ENCODE data around the gene SLIT2. TPM values are rescaled to one million over a fixed set of nuclear protein-coding genes. Genes with fewer than 3 reads are reported as not detected.
A peak's percentile ranks its signal among the peaks of the same experiment; 100 is the strongest.

SLIT2 gene
- polyA plus RNA-seq, 1 donor (not counting 4 experiments of a cell fraction or from before 2014, with no cell fraction given): 7.5 TPM

GRCh38 chr4:20272411-20272872 is 20.7 kb downstream of the SLIT2 start:
- Histone ChIP-seq H3K27ac (ENCODE audit: control insufficient read depth, insufficient read depth, low read length) (no peak overlapping the region), H3K27me3 (ENCODE audit: control insufficient read depth, extremely low read depth, insufficient read depth, low read length) (no peaks in the 10 kb centered on the region), H3K9me1 (ENCODE audit: control insufficient read depth, extremely low read depth, insufficient read depth, low read length) (no peaks in the 10 kb centered on the region), H2AFZ (ENCODE audit: control insufficient read depth, low read length) (no peak overlapping the region), H3K79me2 (ENCODE audit: control insufficient read depth, insufficient read depth, low read length) (peaks cover 7% of the 10 kb centered on the region), H4K20me1 (ENCODE audit: control insufficient read depth, extremely low read depth, insufficient read depth, low read length) (no peaks in the 10 kb centered on the region), H3K4me2 (ENCODE audit: control insufficient read depth, extremely low read depth, insufficient read depth, low read depth, low read length) (peak overlapping the region; percentile 44), H3K4me1 (ENCODE audit: control insufficient read depth, extremely low read depth, insufficient read depth, low read length) (peaks cover 3% of the 10 kb centered on the region), H3K4me3 (ENCODE audit: control insufficient read depth in 2 of 3, extremely low read depth in 1 of 3, insufficient read depth in 2 of 3, low read depth in 1 of 3, low read length in 3 of 3) (peak overlapping the region in 1 of 3 experiments; percentile 34), H3K9me3 (ENCODE audit: control insufficient read depth, low read depth, low read length) (no peaks in the 10 kb centered on the region), H3K36me3 (ENCODE audit: control insufficient read depth in 2 of 2, extremely low read depth in 1 of 2, insufficient read depth in 2 of 2, low read length in 2 of 2) (peaks cover 0 to 3% of the 10 kb centered on the region in 2 experiments), H3K9ac (ENCODE audit: control insufficient read depth, extremely low read depth, insufficient read depth, low read length) (no peak overlapping the region)
- no peak for DNase-seq (ENCODE audit: low read depth, low spot score)
- TF ChIP-seq EZH2 (IDR thresholded peaks at IDR 0.05; ENCODE audit: low read length) (no peak), CTCF (optimal IDR thresholded peaks at IDR 0.05 in 1 of 3, IDR thresholded peaks at IDR 0.05 in 1 of 3, conservative IDR thresholded peaks at IDR 0.05 in 1 of 3; ENCODE audit: extremely low read depth in 1 of 3, insufficient read depth in 2 of 3, low read length in 3 of 3) (no peak)
- dilution Hi-C loops (cut with MboI; ENCODE audit: extremely low pct_ligation_motif_present, low sequenced_read_pairs): no loop called here
- peak; percentile 67 for FAIRE-seq

GRCh38 chr4:20273793-20274192 is 22.1 kb downstream of the SLIT2 start:
- no peaks in the 10 kb centered on the region for H3K9me1 ChIP-seq (ENCODE audit: control insufficient read depth, extremely low read depth, insufficient read depth, low read length)
- DNase-seq (ENCODE audit: low read depth, low spot score): no peak
- H3K4me2 ChIP-seq (ENCODE audit: control insufficient read depth, extremely low read depth, insufficient read depth, low read depth, low read length): no peak overlapping the region
- peaks cover 3% of the 10 kb centered on the region for H3K4me1 ChIP-seq (ENCODE audit: control insufficient read depth, extremely low read depth, insufficient read depth, low read length)
- H3K9ac ChIP-seq (ENCODE audit: control insufficient read depth, extremely low read depth, insufficient read depth, low read length): no peak overlapping the region
- no peaks in the 10 kb centered on the region for H4K20me1 ChIP-seq (ENCODE audit: control insufficient read depth, extremely low read depth, insufficient read depth, low read length)
- no peaks in the 10 kb centered on the region for H3K27me3 ChIP-seq (ENCODE audit: control insufficient read depth, extremely low read depth, insufficient read depth, low read length)
- peaks cover 7% of the 10 kb centered on the region for H3K79me2 ChIP-seq (ENCODE audit: control insufficient read depth, insufficient read depth, low read length)
- H3K4me3 ChIP-seq (ENCODE audit: control insufficient read depth in 2 of 3, extremely low read depth in 1 of 3, insufficient read depth in 2 of 3, low read depth in 1 of 3, low read length in 3 of 3): no peak overlapping the region
- TF ChIP-seq CTCF (optimal IDR thresholded peaks at IDR 0.05 in 1 of 3, IDR thresholded peaks at IDR 0.05 in 1 of 3, conservative IDR thresholded peaks at IDR 0.05 in 1 of 3; ENCODE audit: extremely low read depth in 1 of 3, insufficient read depth in 2 of 3, low read length in 3 of 3): no peak
- no peak for TF ChIP-seq EZH2 (IDR thresholded peaks at IDR 0.05; ENCODE audit: low read length)
- no peaks in the 10 kb centered on the region for H3K9me3 ChIP-seq (ENCODE audit: control insufficient read depth, low read depth, low read length)
- FAIRE-seq: no peak
- H3K36me3 ChIP-seq (ENCODE audit: control insufficient read depth in 2 of 2, extremely low read depth in 1 of 2, insufficient read depth in 2 of 2, low read length in 2 of 2): peaks cover 0 to 3% of the 10 kb centered on the region in 2 experiments
- dilution Hi-C loops (cut with MboI; ENCODE audit: extremely low pct_ligation_motif_present, low sequenced_read_pairs): no loop called here
- no peak overlapping the region for H3K27ac ChIP-seq (ENCODE audit: control insufficient read depth, insufficient read depth, low read length)
- no peak overlapping the region for H2AFZ ChIP-seq (ENCODE audit: control insufficient read depth, low read length)

All from keratinocyte (primary cell).